Thyroid gland (tissue), 4 donors: ENCODE results near the gene ST6GALNAC6. TPM values are rescaled to one million over a fixed set of nuclear protein-coding genes. Genes with fewer than 3 reads are reported as not detected.
A peak's percentile ranks its signal among the peaks of the same experiment; 100 is the strongest.

Experiments used
- DNase-seq, 2 donors: peaks; one replicate each; pipeline ENCODE4 v3.0.0-alpha.2; 2019
- H3K27ac ChIP-seq, 3 donors: fragments of 200-600 bp; sonication (generic); 1 replicate in 2 of 3; 2 replicates in 1 of 3; pipeline ENCODE4 v1.5.1; 2016 to 2019; ENCODE audit warnings: mild to moderate bottlenecking in 1 of 3, moderate library complexity in 1 of 3
- H3K27me3 ChIP-seq: fragments of 200-600 bp; sonication (generic); one replicate; pipeline ENCODE4 v1.5.1; 2019
- H3K36me3 ChIP-seq, 2 donors: fragments of 200-600 bp; sonication (generic); one replicate each; pipeline ENCODE4 v1.5.1; 2016 to 2019
- H3K4me1 ChIP-seq, 2 donors: fragments of 200-600 bp; sonication (generic); one replicate each; pipeline ENCODE4 v1.5.1; 2017 to 2019
- H3K4me3 ChIP-seq, 3 donors: fragments of 200-600 bp; sonication (generic); replicated peaks in 1 of 3; 1 replicate in 2 of 3; 2 replicates in 1 of 3; pipeline ENCODE4 v1.5.1; 2016; ENCODE audit warnings: mild to moderate bottlenecking in 1 of 3
- H3K9me3 ChIP-seq: fragments of 200-600 bp; sonication (generic); one replicate; pipeline ENCODE4 v1.5.1; 2017
- CTCF ChIP-seq, 6 experiments: fragments of 200-600 bp in 3 of 6; fragments of 450-650 bp in 3 of 6; sonication (generic) in 3 of 6; IDR thresholded peaks; one replicate each; pipeline ENCODE4 v1.5.1; 2016 to 2019; ENCODE audit warnings: antibody characterized with exemption in 6 of 6, mild to moderate bottlenecking in 2 of 6, inconsistent platforms in 1 of 6, moderate library complexity in 1 of 6
- POLR2A ChIP-seq, 2 donors: fragments of 450-650 bp; IDR thresholded peaks; one replicate each; pipeline ENCODE4 v1.6.1; 2017; ENCODE audit warnings: antibody characterized with exemption in 2 of 2, mild to moderate bottlenecking in 2 of 2, moderate library complexity in 1 of 2
- WGBS, 2 donors: methylation state at CpG; one replicate each; pipeline ENCODE4 v1.1.5; 2017; 5-methylcytosine and 5-hydroxymethylcytosine counted together
- intact Hi-C: fragments of 100-400 bp; cut with DNase I; formaldehyde crosslinking; loops from one replicate; pipeline ENCODE4 v1.15.1; 2023
- total RNA-seq, 4 donors: library from RNA; depleted of rRNA; stranded (reverse); fragments of >200 nt; gene quantifications; one replicate each; pipeline ENCODE4 v1.2.3, GENCODE V29; 2016

Gene ST6GALNAC6
- total RNA-seq: 100 to 1,000 TPM in 1 of 4 donors, 10 to 100 TPM in 3; 39.2 to 124 (median 50.8) TPM

- Histone ChIP-seq H3K27me3 (no peaks in the 10 kb centered on the region), H3K4me3 (peak within 1 kb of the TSS; percentile 84 to 94 (median 87)), H3K9me3 (no peaks in the 10 kb centered on the region), H3K4me1 (peaks cover 30 to 34% of the 10 kb centered on the region in 2 donors), H3K36me3 (peaks cover 10 to 17% of the 10 kb centered on the region in 2 donors), H3K27ac (peak within 1 kb of the TSS; percentile 88 to 92 (median 91))
- intact Hi-C loops: no loop called here
- 2 to 3% methylated on average over 9 to 12 of the region's 89 CpGs for WGBS, 2 donors
- DNase-seq: peak; percentile 67 to 72
- TF ChIP-seq CTCF (IDR thresholded peaks at IDR 0.05) (no peak), POLR2A (IDR thresholded peaks at IDR 0.05) (peak in 1 of 2 donors; percentile 59)
Measured at GRCh38 chr9:127899128-127899943, at the start of gene ST6GALNAC6. Gene ST6GALNAC6, minus strand, starts transcription at chr9:127899603. Its CDS starts 1,622 bp downstream, at chr9:127897981.

DNA sequence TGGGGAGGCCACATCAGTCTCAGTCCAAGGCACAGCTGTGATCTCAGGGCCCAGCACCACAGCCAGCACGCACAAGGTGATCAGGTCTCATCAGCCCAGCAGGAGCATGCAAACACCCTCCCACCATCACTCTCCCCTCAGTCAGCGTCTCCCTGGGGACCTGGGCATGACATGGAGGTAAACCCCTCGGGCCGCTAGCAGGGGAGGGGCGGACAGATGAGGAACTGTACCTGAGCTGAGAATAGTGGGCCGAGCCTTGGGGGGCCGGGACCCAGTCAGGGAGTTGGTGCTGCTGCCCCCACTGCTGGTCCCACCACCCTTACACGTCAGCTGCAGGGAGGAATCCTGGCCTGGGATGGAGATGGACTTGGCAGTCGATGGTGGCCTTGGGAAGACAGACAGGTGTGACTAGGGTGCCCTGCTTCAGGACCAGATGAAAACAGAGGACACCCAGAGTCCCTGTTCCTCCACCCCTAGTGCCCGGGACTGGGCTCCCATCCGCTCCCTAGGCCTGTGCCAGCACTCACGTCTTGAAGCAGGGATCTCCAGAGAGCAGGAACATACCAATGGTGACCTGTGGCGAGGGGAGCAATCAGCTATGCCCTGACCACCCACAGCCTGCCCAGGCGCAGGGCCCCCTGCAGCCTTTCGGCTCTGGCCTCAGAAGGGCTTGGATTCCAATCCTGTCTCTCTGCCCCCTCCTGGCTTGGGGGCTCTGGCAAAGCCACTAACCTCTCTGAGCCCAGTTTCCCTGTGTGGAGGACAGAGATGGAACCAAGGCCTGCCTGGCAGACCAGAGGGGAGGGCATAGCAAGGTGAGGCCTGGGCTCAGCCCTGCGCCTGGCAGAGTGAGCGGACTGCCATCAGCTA, 48.7 kb upstream of the ST6GALNAC6 start:
- Histone ChIP-seq H3K27me3 (no peaks in the 10 kb centered on the region), H3K4me3 (no peak overlapping the region), H3K9me3 (no peaks in the 10 kb centered on the region), H3K36me3 (peaks cover 12 to 15% of the 10 kb centered on the region in 2 donors), H3K4me1 (peaks cover under 1 to 10% of the 10 kb centered on the region in 2 donors), H3K27ac (no peak overlapping the region)
- TF ChIP-seq POLR2A (IDR thresholded peaks at IDR 0.05) (no peak), CTCF (IDR thresholded peaks at IDR 0.05) (no peak)
- intact Hi-C loops: loop anchor here (5.0 kb wide), 1 partner anchor 169 kb away; no protein-coding TSS in a partner anchor
- 87 to 88% methylated on average over 11 to 13 of the region's 17 CpGs for WGBS, 2 donors
- no peak for DNase-seq

GRCh38 chr9:127946728-127947127, 47.3 kb upstream of the ST6GALNAC6 start:
- intact Hi-C loops: loop anchor here (5.0 kb wide), 1 partner anchor 171 kb away; no protein-coding TSS in a partner anchor
- Histone ChIP-seq H3K4me3 (no peak overlapping the region), H3K36me3 (peaks cover 12 to 15% of the 10 kb centered on the region in 2 donors), H3K27ac (peak overlapping the region in 2 of 3 donors; percentile 41 to 66), H3K9me3 (no peaks in the 10 kb centered on the region), H3K4me1 (peaks cover 13 to 19% of the 10 kb centered on the region in 2 donors), H3K27me3 (no peaks in the 10 kb centered on the region)
- 64 to 74% methylated on average over 3 of the region's 3 CpGs for WGBS, 2 donors
- no peak for DNase-seq
- TF ChIP-seq CTCF (IDR thresholded peaks at IDR 0.05) (no peak), POLR2A (IDR thresholded peaks at IDR 0.05) (no peak)

GRCh38 chr9:127945942-127946341, 46.5 kb upstream of the ST6GALNAC6 start:
- 71 to 84% methylated on average over 7 to 8 of the region's 9 CpGs for WGBS, 2 donors
- Histone ChIP-seq H3K4me3 (no peak overlapping the region), H3K27ac (peak overlapping the region in 2 of 3 donors; percentile 41 to 66), H3K4me1 (peaks cover 19 to 26% of the 10 kb centered on the region in 2 donors), H3K9me3 (no peaks in the 10 kb centered on the region), H3K27me3 (no peaks in the 10 kb centered on the region), H3K36me3 (peaks cover 12 to 15% of the 10 kb centered on the region in 2 donors)
- intact Hi-C loops: loop anchor here (5.0 kb wide), 1 partner anchor 171 kb away; no protein-coding TSS in a partner anchor
- DNase-seq: no peak
- TF ChIP-seq CTCF (IDR thresholded peaks at IDR 0.05) (no peak), POLR2A (IDR thresholded peaks at IDR 0.05) (no peak)
